Stimulated activated CD8-positive, alpha-beta memory T cell treated with anti-CD3 and anti-CD28 coated beads, Interleukin-4, amount 100 ng/mL, for 24 hours (primary cell): ENCODE data around the gene MAPK8IP2.
"Not testable (repeated sequence)": the region's sequence is repeated elsewhere in the genome, so short reads cannot be mapped to it uniquely, and the experiment has no call there.

Source experiments
- DNase-seq: peaks from one replicate; pipeline ENCODE4 v3.0.0-alpha.2; 2020; ENCODE audit warnings: low read depth

Gene MAPK8IP2

DNA sequence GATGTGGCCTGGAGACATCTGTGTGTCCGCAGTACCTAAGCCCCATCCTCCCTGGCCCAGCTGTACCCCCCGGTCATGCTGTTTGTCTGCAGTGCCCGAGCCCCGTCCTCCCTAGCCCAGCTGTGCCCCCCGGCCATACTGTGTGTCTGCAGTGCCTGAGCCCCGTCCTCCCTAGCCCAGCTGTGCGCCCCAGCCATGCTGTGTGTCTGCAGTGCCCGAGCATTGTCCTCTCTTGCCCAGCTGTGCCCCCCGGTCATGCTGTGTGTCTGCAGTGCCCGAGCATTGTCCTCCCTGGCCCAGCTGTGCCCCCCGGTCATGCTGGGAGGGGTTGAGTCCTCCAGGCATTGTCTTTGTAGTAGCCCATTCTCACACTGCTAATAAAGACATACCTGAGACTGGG, 35.0 kb downstream of the MAPK8IP2 start:
- no peak for DNase-seq

DNA sequence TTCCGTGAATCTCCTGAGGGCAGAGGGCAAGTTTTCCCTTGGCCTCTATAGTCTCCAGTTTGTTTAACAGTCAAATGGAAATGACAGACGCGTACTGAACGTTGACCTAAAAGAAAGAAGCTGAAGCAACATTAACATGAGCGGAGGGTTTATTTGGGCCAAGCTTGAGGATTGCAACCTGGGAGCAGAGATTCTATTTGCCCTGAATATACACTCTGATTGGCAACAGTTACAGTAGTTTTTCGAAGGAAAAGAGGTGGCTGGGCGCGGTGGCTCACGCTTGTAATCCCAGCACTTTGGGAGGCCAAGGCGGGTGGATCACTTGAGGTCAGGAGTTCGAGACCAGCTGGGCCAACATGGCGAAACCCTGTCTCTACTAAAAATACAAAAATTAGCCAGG, 39.7 kb downstream of the MAPK8IP2 start:
- not testable (repeated sequence) for DNase-seq

DNA sequence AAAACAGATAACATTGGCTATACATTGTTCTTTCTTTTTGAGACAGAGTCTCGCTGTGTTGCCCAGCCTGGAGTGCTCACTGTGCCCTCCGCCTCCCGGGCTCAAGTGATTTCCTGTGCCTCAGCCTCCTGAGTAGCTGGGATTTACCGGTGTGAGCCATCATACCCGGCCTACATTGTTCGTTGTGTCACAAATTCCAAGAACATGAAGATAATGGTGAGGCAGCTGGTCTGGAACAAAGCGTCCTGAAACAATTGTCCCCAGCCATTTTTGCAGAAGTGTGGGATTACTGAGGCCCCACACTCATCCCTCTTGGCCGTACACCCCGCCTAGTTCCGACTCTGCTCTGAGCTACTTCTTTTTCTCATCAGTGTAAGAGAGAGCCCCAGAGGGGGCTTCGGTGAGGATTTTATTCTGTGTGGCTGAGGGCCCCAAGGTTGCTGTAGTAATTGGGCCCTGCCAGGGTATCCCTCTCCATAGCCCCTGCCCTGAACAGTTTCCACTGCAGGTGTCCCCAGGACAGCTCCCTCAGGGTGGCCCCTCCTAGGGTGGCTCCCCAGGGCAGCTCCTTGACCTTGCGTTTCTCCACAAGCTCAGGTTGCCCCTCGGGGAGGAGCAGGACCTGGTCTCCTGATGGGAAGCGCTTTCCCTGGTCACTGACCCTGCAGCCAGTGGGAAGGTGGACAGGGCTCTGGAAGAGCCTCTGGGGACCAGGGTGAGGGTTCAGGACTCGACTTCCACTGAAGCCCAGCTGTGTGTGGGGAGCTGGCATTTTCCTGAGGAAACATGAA, 40.5 kb downstream of the MAPK8IP2 start:
- DNase-seq: no peak

DNA sequence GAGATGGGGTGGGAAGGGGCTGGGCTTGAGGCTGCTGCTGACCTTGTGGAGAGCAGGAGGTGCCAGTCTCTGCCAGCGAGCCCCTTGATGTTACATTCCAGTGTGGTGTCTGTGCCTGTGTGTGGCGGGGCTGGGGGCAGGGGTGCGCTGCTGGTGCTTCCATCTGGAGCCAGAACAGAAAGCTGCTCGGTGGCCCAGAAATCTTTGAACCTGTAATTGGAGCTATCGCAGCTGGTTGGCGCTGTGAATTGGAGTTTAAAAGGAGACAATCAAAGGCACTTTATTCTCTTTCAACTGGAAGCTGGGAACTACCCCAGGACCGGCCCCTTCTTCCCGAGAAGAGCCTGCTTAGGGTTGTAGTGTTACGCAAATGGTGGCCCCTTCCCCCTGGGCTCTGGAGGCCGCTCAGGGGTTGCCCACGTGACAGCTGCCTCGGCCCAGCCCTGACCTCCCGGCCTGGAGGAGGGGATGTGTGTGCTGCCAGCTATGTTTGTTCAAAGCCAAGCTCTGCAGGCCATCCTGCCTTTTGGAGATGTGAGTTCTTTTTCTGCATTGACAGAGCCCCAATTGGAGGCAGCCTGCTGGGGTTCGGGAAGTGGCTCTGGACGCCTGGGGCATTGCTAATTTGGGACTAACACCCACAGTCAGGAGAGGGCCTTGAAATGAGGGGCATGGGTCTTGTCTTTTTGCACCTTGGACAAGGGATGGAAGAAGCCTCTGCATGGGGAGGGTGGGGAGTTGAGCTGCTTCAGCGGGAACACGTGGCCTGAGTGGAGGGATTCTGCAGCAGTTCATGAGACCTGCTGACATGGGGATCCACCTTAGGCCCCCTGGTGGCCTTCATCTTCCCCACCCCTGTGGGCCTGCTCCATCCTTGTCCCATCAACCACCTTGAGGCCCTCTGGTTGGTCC, 41.4 kb downstream of the MAPK8IP2 start:
- DNase-seq: no peak

DNA sequence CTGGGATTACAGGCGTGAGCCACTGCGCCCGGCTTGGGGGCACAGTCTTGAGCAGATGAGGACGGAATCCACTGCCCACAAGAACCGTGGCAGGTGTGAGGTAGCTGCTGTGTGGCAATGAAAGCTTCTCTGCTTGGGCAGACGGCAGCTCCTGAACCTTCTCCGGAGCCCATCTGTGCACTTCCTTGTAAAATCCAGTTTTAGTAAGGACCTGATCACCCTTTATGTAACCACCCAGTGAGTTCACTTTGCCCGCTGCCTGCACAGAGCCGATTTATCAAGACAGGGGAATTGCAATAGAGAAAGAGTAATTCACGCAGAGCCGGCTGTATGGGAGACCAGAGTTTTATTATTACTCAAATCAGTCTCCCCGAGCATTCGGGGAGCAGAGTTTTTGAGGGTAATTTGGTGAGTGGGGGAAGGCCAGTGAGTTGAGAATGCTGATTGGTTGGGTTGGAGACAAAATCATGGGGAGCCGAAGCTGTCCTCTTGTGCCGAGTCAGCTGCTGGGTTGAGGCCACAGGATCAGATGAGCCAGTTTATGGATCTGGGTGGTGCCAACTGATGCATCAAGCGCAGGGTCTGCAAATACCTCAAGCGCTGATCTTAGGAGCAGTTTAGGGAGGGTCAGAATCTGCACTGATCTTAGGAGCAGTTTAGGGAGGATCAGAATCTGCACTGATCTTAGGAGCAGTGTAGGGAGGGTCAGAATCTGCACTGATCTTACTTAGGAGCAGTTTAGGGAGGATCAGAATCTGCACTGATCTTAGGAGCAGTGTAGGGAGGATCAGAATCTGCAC, 42.6 kb downstream of the MAPK8IP2 start:
- DNase-seq: not testable (repeated sequence)

DNA sequence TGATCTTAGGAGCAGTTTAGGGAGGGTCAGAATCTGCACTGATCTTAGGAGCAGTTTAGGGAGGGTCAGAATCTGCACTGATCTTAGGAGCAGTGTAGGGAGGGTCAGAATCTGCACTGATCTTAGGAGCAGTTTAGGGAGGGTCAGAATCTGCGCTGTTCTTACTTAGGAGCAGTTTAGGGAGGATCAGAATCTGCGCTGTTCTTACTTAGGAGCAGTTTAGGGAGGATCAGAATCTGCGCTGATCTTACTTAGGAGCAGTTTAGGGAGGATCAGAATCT, 43.2 kb downstream of the MAPK8IP2 start:
- DNase-seq: not testable (repeated sequence)

DNA sequence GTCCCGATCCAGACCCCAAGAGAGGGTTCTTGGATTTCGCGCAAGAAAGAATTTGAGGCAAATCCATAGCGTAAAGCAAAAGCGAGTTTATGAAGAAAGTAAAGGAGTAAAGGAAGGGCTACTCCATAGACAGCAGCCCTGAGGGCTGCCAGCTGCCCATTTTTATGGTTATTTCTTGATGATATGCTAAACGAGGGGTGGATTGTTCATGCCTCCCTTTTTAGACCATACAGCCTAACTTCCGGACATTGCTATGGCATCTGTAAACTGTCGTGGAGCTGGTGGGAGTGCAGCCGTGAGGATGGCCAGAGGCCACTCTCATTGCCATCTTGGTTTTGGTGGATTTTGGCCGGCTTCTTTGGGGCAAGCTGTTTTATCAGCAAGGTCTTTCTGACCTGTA, 52.7 kb downstream of the MAPK8IP2 start:
- no peak for DNase-seq

DNA sequence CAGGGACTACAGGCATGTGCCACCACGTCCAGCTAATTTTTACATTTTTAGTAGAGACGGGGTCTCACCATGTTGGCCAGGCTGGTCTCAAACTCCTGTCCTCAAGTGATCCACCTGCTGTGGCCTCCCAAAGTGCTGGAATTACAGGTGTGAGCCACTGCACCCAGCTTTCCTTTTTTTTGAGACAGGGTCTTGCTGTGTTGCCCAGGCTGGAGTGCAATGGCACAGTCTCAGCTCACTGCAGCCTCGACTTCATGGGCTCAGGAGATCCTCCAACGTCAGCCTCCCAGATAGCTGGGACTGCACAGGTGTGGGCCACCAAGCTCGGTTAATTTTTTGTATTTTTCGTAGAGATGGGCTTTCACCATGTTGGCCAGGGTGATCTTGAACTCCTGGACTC, 54.1 kb downstream of the MAPK8IP2 start:
- not testable (repeated sequence) for DNase-seq

DNA sequence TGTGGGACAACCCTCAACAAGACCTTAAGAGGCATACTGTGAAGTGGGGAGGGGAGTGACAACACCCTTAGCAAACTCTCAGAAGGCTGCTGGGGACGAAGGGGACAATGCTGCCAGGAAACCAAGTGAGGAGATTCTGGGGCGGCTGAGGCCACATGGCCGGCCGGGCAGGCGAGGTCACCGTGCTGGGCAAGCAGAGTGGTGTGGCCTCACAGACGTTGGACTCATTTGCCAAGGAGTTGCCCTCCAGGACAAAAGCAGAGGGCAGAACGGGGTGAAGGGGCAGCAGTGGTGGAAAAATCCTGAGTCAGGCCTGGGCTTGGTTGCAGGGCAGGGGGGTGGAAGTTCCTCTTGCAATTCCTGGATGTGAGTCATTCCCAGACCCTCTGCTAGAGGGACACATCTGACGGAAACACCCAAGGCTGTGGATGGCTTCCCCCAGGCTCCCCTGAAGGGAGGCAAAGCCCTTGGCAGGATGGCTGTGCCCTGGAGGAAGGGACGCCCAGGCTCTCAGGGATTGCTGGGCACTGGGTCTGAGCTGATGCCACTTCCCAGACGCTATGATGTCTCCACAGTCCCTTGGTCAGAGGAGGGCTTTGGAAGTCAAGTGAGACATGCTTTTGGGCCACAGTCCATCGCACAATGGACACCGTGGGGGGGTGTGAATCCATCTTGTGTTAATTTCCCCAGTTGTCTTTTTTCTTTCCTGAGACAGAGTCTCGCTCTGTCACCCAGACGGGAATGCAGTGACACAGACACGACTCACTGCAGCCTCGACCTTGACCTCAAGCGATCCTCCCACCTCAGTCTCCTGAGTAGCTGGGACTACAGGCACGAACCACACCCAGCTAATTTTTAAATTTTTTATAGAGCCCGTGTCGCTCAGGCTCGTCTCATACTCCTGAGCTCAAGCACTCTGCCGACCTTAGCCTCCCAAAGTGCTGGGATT, 55.8 kb downstream of the MAPK8IP2 start:
- DNase-seq: no peak

DNA sequence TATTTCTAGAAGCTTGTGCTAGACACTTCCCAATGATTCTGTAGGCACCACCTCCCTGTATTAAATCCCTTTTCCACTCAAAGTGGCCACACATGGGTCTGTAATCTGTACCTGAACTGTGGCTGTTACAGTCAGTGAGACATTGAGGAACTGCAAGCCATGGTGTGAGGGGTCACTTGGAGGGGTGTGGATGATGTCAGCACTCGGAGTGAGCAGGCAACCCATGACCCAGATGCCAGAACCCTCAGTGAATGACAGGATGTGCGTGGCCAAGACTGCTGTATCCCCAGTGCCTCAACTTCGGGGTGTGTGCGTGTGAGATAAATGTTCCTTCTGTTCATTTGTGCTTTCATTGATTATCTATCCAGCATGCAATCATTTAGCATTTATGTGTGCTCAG, 57.3 kb downstream of the MAPK8IP2 start:
- DNase-seq: no peak

DNA sequence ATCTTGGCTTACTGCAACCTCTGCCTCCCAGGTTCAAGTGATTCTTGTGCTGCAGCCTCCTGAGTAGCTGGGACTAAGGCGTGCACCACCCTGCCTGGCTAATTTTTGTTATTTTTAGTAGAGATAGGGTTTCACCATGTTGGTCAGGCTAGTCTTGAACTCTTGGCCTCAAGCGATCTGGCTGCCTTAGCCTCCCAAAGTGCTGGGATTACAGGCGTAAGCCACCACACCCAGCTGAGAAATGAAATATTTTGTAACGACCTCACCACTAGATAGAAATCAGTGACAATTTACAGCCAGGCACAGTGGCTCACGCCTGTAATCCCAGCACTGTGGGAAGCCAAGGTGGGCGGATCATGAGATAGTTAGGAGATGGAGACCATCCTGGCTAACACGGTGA, 59.1 kb downstream of the MAPK8IP2 start:
- DNase-seq: not testable (repeated sequence)

DNA sequence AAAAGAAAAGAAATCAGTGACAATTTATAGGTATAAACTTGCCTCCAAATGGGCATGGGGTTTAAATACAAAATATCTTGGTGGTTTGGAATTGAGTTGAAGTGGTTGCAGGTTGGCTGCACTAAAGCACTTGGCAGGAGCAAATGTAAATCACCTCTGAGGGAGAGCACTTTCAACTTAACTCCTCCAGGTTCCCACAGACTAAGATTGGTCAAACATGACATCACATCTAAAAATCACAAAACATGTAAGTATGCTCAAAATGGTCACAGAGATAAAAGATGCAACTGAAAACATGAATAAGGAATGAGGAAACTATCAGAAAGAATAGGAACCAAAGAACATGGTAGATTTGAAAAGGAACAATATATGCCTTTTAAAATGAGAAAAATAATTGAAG, 59.7 kb downstream of the MAPK8IP2 start:
- DNase-seq: no peak
